ENCODE data around the gene MRTFB.
"Not testable (repeated sequence)": the region's sequence is repeated elsewhere in the genome, so short reads cannot be mapped to it uniquely, and the experiment has no call there.

Gene MRTFB

GRCh38 chr16:14183962-14184361 is 112.8 kb downstream of the MRTFB start:
- not testable (repeated sequence) for DNase-seq (ENCODE audit: low spot score)

GRCh38 chr16:14186007-14186794 is 115.1 kb downstream of the MRTFB start:
- DNase-seq (ENCODE audit: low spot score), result no peak

GRCh38 chr16:14186795-14187221 is 115.7 kb downstream of the MRTFB start:
- no peak for DNase-seq (ENCODE audit: low spot score)

GRCh38 chr16:14187517-14188338 is 116.6 kb downstream of the MRTFB start:
- no peak for DNase-seq (ENCODE audit: low spot score)

- peak; percentile 4 for DNase-seq (ENCODE audit: low spot score)
Observed at GRCh38 chr16:14193316-14193871, 122.3 kb downstream of the MRTFB start.

GRCh38 chr16:14194721-14195120 is 123.6 kb downstream of the MRTFB start:
- DNase-seq (ENCODE audit: low spot score), result no peak

GRCh38 chr16:14196011-14196410 is 124.9 kb downstream of the MRTFB start:
- DNase-seq (ENCODE audit: low spot score), result no peak

GRCh38 chr16:14196539-14196938 is 125.4 kb downstream of the MRTFB start:
- DNase-seq (ENCODE audit: low spot score), result no peak

GRCh38 chr16:14198012-14198411 is 126.9 kb downstream of the MRTFB start:
- no peak for DNase-seq (ENCODE audit: low spot score)

- DNase-seq (ENCODE audit: low spot score), result no peak
Observed at GRCh38 chr16:14198572-14198971, 127.5 kb downstream of the MRTFB start.

- no peak for DNase-seq (ENCODE audit: low spot score)
Observed at GRCh38 chr16:14199199-14199598, 128.1 kb downstream of the MRTFB start.

GRCh38 chr16:14199624-14200023 is 128.5 kb downstream of the MRTFB start:
- DNase-seq (ENCODE audit: low spot score), result no peak

GRCh38 chr16:14202095-14202494 is 131.0 kb downstream of the MRTFB start:
- no peak for DNase-seq (ENCODE audit: low spot score)

GRCh38 chr16:14202697-14203096 is 131.6 kb downstream of the MRTFB start:
- DNase-seq (ENCODE audit: low spot score), result no peak

GRCh38 chr16:14203166-14203565 is 132.0 kb downstream of the MRTFB start:
- DNase-seq (ENCODE audit: low spot score), result no peak

- no peak for DNase-seq (ENCODE audit: low spot score)
Observed at GRCh38 chr16:14205666-14206065, 134.5 kb downstream of the MRTFB start.

- DNase-seq (ENCODE audit: low spot score), result no peak
Observed at GRCh38 chr16:14211856-14212543, 140.9 kb downstream of the MRTFB start.

- no peak for DNase-seq (ENCODE audit: low spot score)
Observed at GRCh38 chr16:14215941-14216340, 144.8 kb downstream of the MRTFB start.

- no peak for DNase-seq (ENCODE audit: low spot score)
Observed at GRCh38 chr16:14219983-14220382, 148.9 kb downstream of the MRTFB start.

GRCh38 chr16:14223632-14224031 is 152.5 kb downstream of the MRTFB start:
- no peak for DNase-seq (ENCODE audit: low spot score)

- DNase-seq (ENCODE audit: low spot score), result no peak
Observed at GRCh38 chr16:14225457-14225856, 154.3 kb downstream of the MRTFB start.
